Measurements from ENCODE around the gene PRKCA.
"Not testable (repeated sequence)": the region's sequence is repeated elsewhere in the genome, so short reads cannot be mapped to it uniquely, and the experiment has no call there.

Gene PRKCA

DNA sequence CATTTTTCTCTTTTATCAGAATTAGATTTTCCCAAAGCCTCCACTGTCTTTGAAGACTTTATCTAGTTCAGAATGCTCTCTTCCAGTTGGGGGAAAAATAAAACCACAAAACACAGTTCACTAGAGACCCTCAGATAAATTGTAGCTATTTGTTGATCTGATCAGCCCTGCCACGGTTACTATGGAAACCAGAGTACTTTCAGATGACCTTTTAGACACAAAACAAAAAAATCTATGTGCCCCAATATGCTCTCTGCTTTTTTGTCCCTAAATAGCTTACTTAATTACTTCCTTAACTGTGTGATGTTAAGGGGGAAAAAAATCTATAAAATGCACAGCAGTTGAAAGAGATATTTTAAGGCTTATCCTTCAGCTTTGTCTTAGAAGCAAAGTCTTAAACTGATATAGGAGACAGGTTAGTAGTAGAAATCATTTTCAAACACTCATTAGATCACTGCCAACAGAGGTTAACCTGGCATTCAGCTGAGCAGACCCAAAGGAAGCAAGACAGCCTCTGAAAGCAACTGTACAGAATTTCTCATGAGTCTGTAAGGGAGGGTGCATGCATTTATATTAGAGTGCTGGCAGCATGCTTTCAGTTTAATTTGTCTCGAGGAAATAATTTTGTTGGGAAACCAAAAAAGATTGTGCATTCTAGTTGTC is 402.6 kb downstream of the PRKCA start:
- DNase-seq (ENCODE audit: low spot score) = no peak
- Histone ChIP-seq H3K4me3 (no peak overlapping the region), H3K27ac (no peak overlapping the region)
- TF ChIP-seq, protein P1, sequence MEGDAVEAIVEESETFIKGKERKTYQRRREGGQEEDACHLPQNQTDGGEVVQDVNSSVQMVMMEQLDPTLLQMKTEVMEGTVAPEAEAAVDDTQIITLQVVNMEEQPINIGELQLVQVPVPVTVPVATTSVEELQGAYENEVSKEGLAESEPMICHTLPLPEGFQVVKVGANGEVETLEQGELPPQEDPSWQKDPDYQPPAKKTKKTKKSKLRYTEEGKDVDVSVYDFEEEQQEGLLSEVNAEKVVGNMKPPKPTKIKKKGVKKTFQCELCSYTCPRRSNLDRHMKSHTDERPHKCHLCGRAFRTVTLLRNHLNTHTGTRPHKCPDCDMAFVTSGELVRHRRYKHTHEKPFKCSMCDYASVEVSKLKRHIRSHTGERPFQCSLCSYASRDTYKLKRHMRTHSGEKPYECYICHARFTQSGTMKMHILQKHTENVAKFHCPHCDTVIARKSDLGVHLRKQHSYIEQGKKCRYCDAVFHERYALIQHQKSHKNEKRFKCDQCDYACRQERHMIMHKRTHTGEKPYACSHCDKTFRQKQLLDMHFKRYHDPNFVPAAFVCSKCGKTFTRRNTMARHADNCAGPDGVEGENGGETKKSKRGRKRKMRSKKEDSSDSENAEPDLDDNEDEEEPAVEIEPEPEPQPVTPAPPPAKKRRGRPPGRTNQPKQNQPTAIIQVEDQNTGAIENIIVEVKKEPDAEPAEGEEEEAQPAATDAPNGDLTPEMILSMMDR (IDR thresholded peaks at IDR 0.05) = no peak

DNA sequence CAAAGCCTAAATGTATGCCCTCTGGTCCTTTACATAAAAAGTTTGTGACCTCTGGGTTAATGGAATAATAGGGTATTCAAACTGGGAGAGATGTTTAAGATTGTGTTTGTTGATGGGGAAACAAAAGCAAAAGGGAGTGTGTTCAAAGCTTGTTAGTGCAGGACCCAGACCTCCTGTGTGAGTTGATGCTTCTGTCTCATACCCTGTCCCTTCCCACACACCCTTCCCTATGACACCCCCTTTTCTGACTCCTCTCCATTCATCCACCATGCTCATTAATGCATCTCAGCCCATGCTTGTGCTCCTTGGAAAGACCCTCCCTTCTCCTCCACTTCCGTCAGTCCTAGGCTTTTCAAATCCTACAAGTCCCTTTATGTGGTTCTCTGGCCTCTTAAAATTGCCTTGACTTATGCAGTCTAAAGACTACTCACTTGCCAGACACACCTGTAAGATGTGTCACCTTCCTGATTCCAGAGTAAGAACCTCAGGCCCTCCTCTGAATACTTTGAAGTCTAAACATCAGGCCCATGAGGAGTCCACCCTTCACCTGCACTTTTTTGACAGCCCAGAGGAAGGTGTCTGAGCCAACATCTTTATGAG is 404.5 kb downstream of the PRKCA start:
- peak; percentile 11 for DNase-seq (ENCODE audit: low spot score)
- H3K27ac ChIP-seq = no peak overlapping the region

DNA sequence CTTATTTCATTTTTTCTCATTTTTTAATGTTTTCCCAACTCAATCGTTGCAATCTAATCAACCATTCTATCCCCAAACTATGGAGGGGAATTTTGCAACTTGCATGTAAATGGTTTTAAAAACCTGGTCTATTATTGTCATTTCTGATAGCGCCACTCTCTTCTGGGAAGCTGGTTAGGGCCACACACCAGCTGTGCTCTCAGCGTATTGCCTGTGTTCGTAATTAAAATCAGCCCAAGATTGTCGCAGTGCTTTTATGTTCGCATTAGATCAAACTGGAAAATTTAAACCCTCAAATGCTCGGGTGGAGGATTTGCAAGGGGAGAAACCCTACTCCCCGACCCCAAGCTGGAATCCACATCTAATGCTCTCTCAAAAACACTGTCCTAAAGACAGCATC is 409.0 kb downstream of the PRKCA start:
- Histone ChIP-seq H3K4me3 (no peak overlapping the region), H3K27ac (no peak overlapping the region)
- TF ChIP-seq, protein P1 (IDR thresholded peaks at IDR 0.05) = no peak
- DNase-seq (ENCODE audit: low spot score) = no peak

More for the DNA sequence above, 404.5 kb downstream of the PRKCA start:
- TF ChIP-seq, protein P1 (IDR thresholded peaks at IDR 0.05) = no peak
- H3K4me3 ChIP-seq = no peak overlapping the region

DNA sequence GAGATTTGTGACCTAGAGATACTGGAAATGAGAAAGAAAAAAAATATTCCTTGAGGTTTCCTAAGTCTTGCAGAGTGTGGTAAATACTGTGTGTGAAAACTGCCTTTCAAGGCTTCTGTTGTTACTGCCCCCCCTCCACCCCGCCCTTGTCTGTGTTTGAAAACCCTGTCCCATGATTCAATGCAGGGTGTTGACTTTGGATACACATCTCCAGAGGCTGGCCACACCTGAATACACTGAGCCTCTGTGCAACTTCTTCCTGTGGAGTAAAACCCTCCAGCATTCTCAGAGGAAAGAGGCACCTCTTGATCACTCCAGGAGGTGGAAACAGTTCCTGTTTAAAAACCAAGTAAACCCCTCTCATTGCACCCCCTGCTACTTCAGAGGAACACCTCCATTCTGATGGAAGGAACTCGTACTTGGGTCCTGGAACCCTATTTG is 409.5 kb downstream of the PRKCA start:
- no peak for DNase-seq (ENCODE audit: low spot score)
- Histone ChIP-seq H3K4me3 (no peak overlapping the region), H3K27ac (no peak overlapping the region)
- TF ChIP-seq, protein P1 (IDR thresholded peaks at IDR 0.05) = no peak

DNA sequence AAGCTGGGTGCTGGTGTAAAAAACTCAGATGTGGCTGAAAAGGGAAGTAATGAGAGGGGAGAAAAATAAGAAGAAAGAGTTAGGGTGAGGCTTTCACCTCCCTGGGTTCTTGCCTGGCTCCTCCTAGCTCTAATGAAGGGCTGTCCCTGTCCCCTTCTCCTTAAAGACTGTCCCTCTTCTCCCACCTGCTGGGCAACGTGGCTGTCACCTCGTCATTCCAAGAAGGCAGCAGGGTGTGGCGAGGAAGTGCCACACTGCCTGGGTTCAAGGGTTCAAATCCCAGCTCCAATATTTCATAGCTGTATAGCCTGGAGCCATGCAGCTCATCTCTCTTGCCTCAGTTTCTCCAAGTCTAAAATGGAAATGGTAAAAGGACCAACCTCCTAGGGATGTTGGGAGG is 410.0 kb downstream of the PRKCA start:
- Histone ChIP-seq H3K4me3 (no peak overlapping the region), H3K27ac (no peak overlapping the region)
- TF ChIP-seq, protein P1 (IDR thresholded peaks at IDR 0.05) = no peak
- no peak for DNase-seq (ENCODE audit: low spot score)

DNA sequence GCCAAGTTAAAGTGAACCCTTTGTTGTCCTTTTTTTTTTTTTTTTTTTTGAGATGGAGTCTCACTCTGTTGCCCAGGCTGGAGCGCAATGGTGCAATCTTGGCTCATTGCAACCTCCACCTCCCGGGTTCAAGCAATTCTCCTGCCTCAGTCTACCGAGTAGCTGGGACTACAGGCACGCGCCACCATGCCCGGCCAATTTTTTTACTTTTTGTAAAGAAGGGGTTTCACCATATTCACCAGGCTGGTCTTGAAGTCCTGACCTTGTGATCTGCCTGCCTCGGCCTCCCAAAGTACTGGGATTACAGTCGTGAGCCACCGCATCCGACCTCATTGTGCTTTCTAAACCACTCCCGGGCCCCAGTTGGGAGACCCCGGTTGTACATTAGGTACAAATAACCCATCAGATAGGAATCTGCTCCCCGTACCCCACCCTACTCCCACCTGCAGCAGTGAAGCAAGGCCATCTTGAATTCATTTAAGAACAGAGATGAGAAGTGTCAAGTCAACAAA is 410.7 kb downstream of the PRKCA start:
- not testable (repeated sequence) for H3K27ac ChIP-seq; DNase-seq (ENCODE audit: low spot score); H3K4me3 ChIP-seq

DNA sequence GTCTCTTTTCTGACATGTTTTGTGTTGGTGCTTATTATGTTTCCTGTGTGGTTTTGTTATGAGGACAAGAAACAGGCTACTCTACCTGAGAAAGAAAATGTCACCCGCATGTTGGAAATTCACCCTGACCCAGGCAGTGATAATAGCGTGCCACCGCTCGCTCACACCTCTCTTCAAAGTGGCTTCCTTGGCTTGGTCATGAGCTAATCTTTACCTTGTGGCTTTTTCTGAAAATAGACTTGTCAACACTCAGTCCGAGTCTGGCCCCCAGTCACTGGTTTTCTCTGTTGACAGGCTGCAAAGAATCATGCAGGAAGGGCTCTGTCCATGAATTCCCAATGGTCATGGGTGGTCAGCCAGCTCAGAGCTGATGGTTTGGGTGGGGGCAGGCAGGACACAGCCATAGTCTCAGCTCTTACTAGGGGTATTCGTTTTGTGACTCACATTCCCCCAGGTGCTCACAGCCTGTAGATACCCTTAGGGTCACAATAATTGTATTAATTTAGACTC is 411.2 kb downstream of the PRKCA start:
- TF ChIP-seq, protein P1 (IDR thresholded peaks at IDR 0.05) = no peak
- no peak for DNase-seq (ENCODE audit: low spot score)
- Histone ChIP-seq H3K27ac (no peak overlapping the region), H3K4me3 (no peak overlapping the region)
